HG03280 (cell line): ENCODE measurements around the gene EIF2S3.
"Not testable (repeated sequence)": the region's sequence is repeated elsewhere in the genome, so short reads cannot be mapped to it uniquely, and the experiment has no call there.

Source experiments
- ATAC-seq: cut with Tn5 transposase; IDR thresholded peaks from one replicate; pipeline ENCODE4 v1.9.1; 2021; ENCODE audit warnings: mild to moderate bottlenecking, moderate library complexity; ENCODE audit not compliant: unreplicated experiment

EIF2S3 gene

DNA sequence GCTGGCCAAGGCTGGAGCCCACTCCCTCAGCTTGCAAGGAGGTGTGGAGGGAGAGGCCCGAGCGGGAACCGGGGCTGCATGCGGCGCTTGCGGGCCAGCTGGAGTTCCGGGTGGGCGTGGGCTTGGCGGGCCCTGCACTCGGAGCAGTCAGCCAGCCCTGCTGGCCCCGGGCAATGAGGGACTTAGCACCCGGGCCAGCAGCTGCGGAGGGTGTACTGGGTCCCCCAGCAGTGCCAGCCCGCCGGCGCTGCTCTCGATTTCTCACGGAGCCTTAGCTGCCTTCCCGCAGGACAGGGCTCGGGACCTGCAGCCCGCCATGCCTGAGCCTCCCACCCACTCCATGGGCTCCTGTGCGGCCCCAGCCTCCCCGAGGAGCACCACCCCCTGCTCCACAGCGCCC lies 5.1 kb upstream of the EIF2S3 start:
- not testable (repeated sequence) for ATAC-seq

DNA sequence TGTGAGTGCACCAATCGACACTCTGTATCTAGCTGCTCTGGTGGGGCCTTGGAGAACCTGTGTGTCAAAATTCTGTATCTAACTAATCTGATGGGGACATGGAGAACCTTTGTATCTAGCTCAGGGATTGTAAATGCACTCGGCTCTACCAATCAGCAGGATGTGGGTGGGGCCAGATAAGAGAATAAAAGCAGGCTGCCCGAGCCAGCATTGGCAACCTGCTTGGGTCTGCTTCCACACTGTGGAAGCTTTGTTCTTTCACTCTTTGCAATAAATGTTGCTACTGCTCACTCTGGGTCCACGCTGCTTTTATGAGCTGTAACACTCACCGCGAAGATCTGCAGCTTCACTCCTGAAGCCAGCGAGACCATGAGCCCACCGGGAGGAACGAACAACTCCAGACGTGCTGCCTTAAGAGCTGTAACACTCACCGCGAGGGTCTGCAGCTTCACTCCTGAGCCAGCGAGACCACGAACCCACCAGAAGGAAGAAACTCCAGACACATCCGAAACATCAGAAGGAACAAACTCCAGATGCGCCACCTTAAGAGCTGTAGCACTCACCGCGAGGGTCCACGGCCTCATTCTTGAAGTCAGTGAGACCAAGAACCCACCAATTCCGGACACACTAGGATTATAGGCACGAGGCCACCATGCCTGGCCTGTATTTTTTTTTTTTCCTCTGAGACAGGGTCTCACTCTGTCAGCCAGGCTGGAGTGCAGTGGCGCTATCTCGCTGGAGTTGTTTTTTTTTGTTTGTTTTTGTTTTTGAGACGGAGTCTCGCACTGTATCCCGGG lies 4.0 kb upstream of the EIF2S3 start:
- not testable (repeated sequence) for ATAC-seq

DNA sequence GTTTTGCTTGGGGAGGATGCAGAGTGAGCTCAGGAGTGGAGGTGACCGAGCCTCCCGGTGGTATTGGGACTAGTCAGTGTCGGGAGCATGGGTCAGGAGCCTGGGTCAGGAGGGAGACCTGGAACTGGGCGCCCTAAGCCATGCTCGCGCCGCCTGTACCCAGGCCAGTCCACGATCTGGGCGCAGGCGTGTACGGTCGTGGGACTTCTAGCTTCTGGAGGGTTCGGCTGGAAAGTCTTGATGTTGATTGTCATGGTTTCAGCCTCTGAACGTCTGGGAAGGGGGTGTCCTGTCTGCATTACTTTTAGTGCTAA lies 244 bp downstream of the EIF2S3 start:
- ATAC-seq: peak; percentile 5

GRCh38 chrX:24063488-24063887 lies 8.7 kb downstream of the EIF2S3 start:
- ATAC-seq: no peak

DNA sequence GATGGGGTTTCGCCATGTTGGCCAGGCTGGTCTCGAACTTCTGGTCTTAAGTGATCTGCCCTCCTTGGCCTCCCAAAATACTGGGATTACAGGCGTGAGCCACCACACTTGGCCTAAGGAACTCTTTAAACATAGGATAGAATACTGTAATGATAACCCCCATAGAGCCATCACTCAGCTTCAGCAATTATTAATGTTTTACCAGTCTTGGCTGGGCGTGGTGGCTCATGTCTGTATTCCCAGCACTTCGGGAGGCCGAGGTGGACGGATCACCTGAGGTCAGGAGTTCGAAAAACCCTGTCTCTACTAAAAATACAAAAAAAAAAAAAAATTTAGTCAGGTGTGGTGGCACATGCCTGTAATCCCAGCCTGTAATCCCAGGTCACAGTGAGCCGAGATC lies 15.1 kb downstream of the EIF2S3 start:
- ATAC-seq: no peak

- ATAC-seq: no peak
Measured at GRCh38 chrX:24079411-24079810, 24.7 kb downstream of the EIF2S3 start.

DNA sequence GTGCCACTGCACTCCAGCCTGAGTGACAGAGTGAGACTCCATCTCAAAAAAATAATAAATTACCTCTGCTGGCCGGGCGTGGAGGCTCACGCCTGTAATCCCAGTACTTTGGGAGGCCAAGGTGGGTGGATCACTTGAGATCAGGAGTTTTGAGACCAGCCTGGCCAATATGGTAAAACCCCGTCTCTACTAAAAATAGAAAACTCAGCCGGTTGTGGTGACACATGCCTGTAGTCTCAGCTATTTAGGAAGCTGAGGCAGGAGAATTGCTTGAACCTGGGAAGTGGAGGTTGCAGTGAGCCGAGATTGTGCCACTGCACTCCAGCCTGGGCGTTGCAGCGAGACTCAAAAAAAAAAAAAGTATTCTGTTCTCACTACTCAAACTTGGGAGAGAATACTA lies 25.5 kb downstream of the EIF2S3 start:
- ATAC-seq: not testable (repeated sequence)

DNA sequence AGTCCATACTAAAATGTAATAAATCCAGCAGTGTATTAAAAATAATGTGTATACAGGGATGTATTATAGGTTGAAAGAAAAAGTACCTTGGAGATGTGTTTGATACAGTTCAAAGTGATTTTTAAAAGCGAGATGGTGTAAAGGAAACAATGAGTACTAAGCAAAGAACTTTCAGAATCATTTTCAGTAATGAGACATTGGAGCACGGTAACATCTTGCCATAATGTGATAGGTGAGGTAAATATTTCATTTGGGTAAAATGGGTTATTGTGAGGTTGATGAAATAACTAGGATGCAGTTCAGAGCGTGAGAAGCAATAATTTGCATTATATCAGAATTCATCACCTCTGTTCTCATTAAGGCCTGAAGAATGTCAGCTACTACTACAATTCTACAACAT lies 25.9 kb downstream of the EIF2S3 start:
- ATAC-seq: no peak

- no peak for ATAC-seq
Measured at GRCh38 chrX:24081661-24082154, 27.0 kb downstream of the EIF2S3 start.

GRCh38 chrX:24082447-24082846 lies 27.7 kb downstream of the EIF2S3 start:
- ATAC-seq: no peak

- ATAC-seq: no peak
Measured at GRCh38 chrX:24085101-24085500, 30.3 kb downstream of the EIF2S3 start.

- ATAC-seq: no peak
Measured at GRCh38 chrX:24090300-24091200, 35.8 kb downstream of the EIF2S3 start.

GRCh38 chrX:24093746-24094145 lies 39.0 kb downstream of the EIF2S3 start:
- no peak for ATAC-seq

DNA sequence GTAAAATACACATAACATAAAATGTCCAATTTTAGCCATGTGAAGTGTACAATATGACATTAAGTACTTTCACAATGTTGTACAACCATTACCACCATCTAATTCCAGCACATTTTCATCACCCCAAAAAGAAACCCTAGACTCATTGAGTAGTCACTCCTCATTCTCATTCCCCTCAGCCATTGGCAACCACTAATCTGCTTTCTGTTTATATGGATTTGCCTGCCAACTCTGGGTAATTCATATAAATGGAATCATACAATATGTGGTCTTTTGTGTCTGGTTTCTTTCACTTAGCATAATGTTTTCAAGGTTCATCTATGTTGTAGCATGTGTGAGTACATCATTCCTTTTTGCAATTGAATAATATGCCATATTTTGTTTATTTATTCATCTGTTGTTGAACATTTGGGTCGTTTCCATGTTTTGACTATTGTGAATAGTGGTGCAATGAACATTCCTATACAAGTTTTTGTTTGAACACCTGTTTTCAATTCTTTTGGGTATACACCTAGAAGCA lies 43.0 kb downstream of the EIF2S3 start:
- no peak for ATAC-seq

- ATAC-seq: no peak
Measured at GRCh38 chrX:24098932-24099331, 44.2 kb downstream of the EIF2S3 start.

- ATAC-seq: no peak
Measured at GRCh38 chrX:24099394-24099793, 44.6 kb downstream of the EIF2S3 start.

- no peak for ATAC-seq
Measured at GRCh38 chrX:24100713-24101112, 46.0 kb downstream of the EIF2S3 start.

GRCh38 chrX:24110069-24110468 lies 55.3 kb downstream of the EIF2S3 start:
- no peak for ATAC-seq

DNA sequence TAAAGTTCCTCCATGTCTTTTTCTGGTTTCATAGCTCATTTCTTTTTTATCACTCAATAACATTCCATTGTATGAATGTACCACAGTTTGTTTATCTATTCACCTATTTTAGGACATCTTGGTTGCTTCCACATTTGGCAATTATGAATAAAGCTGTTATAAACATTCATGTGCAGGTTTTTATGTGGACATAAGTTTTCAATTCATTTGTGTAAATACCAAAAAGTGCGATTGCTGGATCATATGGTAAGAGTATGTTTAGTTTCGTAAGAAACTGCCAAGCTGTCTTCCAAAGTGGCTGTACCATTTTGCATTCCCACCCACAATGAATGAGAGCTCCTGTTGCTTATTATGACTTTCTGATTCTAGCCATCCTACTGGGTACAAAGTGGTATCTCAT lies 58.4 kb downstream of the EIF2S3 start:
- no peak for ATAC-seq

DNA sequence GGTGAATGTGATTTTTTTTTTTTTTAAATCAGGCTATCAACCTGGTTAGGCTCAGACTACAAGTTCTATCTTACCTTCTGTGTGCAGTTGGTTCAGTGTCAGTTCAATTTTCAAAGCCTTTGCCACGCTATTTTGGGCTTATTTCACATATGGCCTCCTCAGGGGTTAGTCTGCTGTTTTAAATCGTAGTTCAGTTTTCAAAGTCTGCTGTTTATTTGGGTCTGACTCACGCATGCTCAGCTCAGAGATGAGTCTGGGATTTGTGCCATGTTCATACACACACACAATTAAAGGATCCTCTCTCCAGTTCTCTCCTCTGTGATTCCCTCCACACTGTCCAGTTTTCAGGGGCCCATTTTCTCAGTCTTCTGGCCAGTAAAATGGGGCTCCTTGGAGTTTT lies 62.5 kb downstream of the EIF2S3 start:
- no peak for ATAC-seq

DNA sequence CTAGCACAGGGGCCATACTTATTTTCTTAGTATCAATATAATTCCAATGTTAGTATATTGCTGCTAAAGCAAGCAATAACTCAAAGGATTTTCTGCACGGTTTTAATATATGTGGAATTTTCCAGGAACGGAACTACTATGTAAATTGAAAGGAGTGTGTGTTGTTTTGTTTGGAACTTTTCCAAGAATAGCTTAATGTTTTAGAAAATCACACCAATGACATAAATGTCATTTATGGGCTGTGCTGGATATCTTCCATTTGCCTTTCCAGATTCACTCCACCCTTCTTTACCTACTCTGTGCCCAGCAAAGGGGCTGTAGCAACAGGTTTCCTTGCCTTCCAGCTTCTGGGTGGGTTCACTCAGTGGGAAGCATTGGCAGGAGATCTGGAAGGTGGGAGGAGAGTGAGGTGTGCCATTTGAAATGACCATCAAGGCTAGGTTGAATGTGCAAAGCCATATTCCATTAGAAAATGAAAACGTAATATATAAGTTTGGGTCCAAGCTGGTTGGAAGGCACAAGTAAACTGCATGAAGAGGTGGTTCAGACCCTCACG lies 69.6 kb downstream of the EIF2S3 start:
- no peak for ATAC-seq
